Adipocyte (in vitro differentiated cells): ENCODE data around the gene DCDC2C.
"Not testable (repeated sequence)": the region's sequence is repeated elsewhere in the genome, so short reads cannot be mapped to it uniquely, and the experiment has no call there.

Source experiments
- DNase-seq: peaks from one replicate; pipeline ENCODE4 v3.0.0-alpha.2; 2015; ENCODE audit warnings: low read depth
- H3K27me3 ChIP-seq: replicated peaks from 2 replicates; pipeline ENCODE4 v1.7.0; 2013; ENCODE audit warnings: mild to moderate bottlenecking, low read length, moderate library complexity; ENCODE audit not compliant: control insufficient read depth, insufficient read depth
- H3K36me3 ChIP-seq: 2 replicates; pipeline ENCODE4 v1.7.0; 2013; ENCODE audit warnings: low read length, mild to moderate bottlenecking, moderate library complexity; ENCODE audit not compliant: control insufficient read depth, insufficient read depth, severe bottlenecking
- H3K4me1 ChIP-seq: 2 replicates; pipeline ENCODE4 v1.7.0; 2013; ENCODE audit warnings: mild to moderate bottlenecking, low read length, moderate library complexity; ENCODE audit not compliant: control insufficient read depth, insufficient read depth
- H3K4me3 ChIP-seq: 2 replicates; pipeline ENCODE4 v1.7.0; 2013; ENCODE audit warnings: mild to moderate bottlenecking, low read length, moderate library complexity
- H3K9ac ChIP-seq: 2 replicates; pipeline ENCODE4 v1.7.0; 2013; ENCODE audit warnings: mild to moderate bottlenecking, low read length, moderate library complexity
- H3K9me3 ChIP-seq: 2 replicates; pipeline ENCODE4 v1.7.0; 2013; ENCODE audit warnings: mild to moderate bottlenecking, low read length, moderate library complexity; ENCODE audit not compliant: control insufficient read depth

Gene DCDC2C

GRCh38 chr2:3807853-3808252 lies 104.5 kb downstream of the DCDC2C start:
- no peaks in the 10 kb centered on the region for H3K9me3 ChIP-seq
- peaks cover 10% of the 10 kb centered on the region for H3K27me3 ChIP-seq
- no peak overlapping the region for H3K4me3 ChIP-seq
- no peaks in the 10 kb centered on the region for H3K4me1 ChIP-seq
- DNase-seq: peak; percentile 19
- no peak overlapping the region for H3K9ac ChIP-seq
- no peaks in the 10 kb centered on the region for H3K36me3 ChIP-seq

GRCh38 chr2:3814706-3815245 lies 111.4 kb downstream of the DCDC2C start:
- no peak overlapping the region for H3K4me3 ChIP-seq
- H3K27me3 ChIP-seq: no peaks in the 10 kb centered on the region
- H3K9me3 ChIP-seq: no peaks in the 10 kb centered on the region
- no peaks in the 10 kb centered on the region for H3K36me3 ChIP-seq
- DNase-seq: no peak
- no peaks in the 10 kb centered on the region for H3K4me1 ChIP-seq
- H3K9ac ChIP-seq: no peak overlapping the region

GRCh38 chr2:3817144-3817543 lies 113.8 kb downstream of the DCDC2C start:
- not testable (repeated sequence) for H3K27me3 ChIP-seq, H3K9ac ChIP-seq, H3K36me3 ChIP-seq

GRCh38 chr2:3823748-3824147 lies 120.4 kb downstream of the DCDC2C start:
- no peaks in the 10 kb centered on the region for H3K9me3 ChIP-seq
- H3K27me3 ChIP-seq: peaks cover 3% of the 10 kb centered on the region

More at GRCh38 chr2:3817144-3817543, 113.8 kb downstream of the DCDC2C start:
- not testable (repeated sequence) for H3K4me3 ChIP-seq, H3K9me3 ChIP-seq, DNase-seq, H3K4me1 ChIP-seq

GRCh38 chr2:3827673-3828575 lies 124.5 kb downstream of the DCDC2C start:
- Histone ChIP-seq H3K9ac (no peak overlapping the region), H3K4me1 (peaks cover 4% of the 10 kb centered on the region), H3K36me3 (no peaks in the 10 kb centered on the region), H3K4me3 (no peak overlapping the region), H3K9me3 (peaks cover 7% of the 10 kb centered on the region), H3K27me3 (peaks cover 31% of the 10 kb centered on the region)
- DNase-seq: peak; percentile 16

More at GRCh38 chr2:3823748-3824147, 120.4 kb downstream of the DCDC2C start:
- H3K4me1 ChIP-seq: peaks cover 4% of the 10 kb centered on the region
- no peaks in the 10 kb centered on the region for H3K36me3 ChIP-seq
- no peak overlapping the region for H3K4me3 ChIP-seq
- DNase-seq: no peak
- no peak overlapping the region for H3K9ac ChIP-seq

DNA sequence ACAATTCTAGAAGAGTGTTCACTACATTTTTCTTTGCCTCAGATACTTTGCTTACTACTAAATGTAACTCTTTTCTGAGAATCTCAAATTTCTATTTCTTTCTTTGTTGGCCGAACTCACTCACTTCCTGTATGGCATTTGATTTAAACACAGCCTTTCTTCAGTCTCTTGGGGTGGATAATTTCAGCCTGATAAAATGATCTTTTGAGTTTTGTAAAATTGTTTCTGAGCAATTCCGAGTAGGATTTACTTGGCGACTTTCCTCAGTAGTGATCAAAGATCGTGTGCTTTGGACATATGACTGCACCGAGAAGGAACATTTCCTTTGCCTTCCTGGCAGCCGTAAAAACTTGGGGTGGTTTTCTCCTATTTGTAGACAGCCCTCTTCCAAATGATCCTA lies 127.4 kb downstream of the DCDC2C start:
- Histone ChIP-seq H3K27me3 (peaks cover 35% of the 10 kb centered on the region), H3K4me3 (no peak overlapping the region), H3K4me1 (no peaks in the 10 kb centered on the region), H3K9ac (no peak overlapping the region), H3K36me3 (no peaks in the 10 kb centered on the region), H3K9me3 (peaks cover 10% of the 10 kb centered on the region)
- DNase-seq: no peak

DNA sequence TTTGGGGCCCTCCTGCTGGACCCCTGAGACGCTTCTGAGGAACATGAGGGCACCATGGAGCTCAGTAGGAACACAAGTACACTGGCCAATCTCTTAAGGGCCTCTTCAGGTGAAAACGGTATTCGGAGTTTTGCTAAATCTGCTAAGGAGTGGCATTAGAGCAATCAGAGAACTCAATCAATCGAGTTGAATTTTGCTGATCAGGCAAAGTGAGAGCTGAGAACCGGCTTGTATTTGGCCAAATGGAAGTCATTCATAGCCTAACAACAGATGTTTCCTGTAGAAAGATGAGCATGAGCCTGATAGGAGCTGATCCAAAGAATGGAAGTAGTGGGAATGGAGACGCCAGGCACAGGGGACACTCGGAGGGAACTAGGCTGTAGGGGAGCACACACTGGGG lies 133.7 kb downstream of the DCDC2C start:
- no peak overlapping the region for H3K9ac ChIP-seq
- H3K27me3 ChIP-seq: peaks cover 14% of the 10 kb centered on the region
- DNase-seq: no peak
- peaks cover 11% of the 10 kb centered on the region for H3K4me1 ChIP-seq
- H3K4me3 ChIP-seq: no peak overlapping the region
- H3K9me3 ChIP-seq: peaks cover 10% of the 10 kb centered on the region
- H3K36me3 ChIP-seq: no peaks in the 10 kb centered on the region

GRCh38 chr2:3838348-3838747 lies 135.0 kb downstream of the DCDC2C start:
- peaks cover 11% of the 10 kb centered on the region for H3K4me1 ChIP-seq
- no peaks in the 10 kb centered on the region for H3K9me3 ChIP-seq
- no peak for DNase-seq
- H3K9ac ChIP-seq: no peak overlapping the region
- no peak overlapping the region for H3K4me3 ChIP-seq
- no peaks in the 10 kb centered on the region for H3K36me3 ChIP-seq
- H3K27me3 ChIP-seq: peaks cover 10% of the 10 kb centered on the region

DNA sequence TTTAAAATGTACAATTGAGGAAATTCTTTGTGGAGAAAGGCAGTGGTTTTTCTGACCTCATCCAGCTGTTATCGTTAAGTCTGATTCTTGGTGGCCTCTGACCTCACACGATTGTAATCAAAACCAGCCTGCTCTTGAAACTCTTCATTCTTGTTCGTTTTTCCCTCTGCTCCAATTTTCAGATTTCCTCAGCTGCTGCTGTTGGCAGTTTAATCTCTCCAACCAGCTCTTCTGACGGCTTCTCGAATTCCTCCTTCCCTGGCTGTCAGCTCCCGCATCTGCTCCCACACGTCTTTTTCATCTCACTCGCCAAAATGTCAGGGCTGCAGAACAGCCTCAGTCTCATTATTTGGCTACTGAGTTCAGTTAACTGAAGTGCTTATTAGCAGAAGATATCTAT lies 136.1 kb downstream of the DCDC2C start:
- H3K9ac ChIP-seq: peak overlapping the region; percentile 43
- no peaks in the 10 kb centered on the region for H3K9me3 ChIP-seq
- no peak for DNase-seq
- H3K27me3 ChIP-seq: peaks cover 10% of the 10 kb centered on the region
- H3K36me3 ChIP-seq: no peaks in the 10 kb centered on the region
- H3K4me3 ChIP-seq: peak overlapping the region; percentile 29
- H3K4me1 ChIP-seq: peaks cover 11% of the 10 kb centered on the region

DNA sequence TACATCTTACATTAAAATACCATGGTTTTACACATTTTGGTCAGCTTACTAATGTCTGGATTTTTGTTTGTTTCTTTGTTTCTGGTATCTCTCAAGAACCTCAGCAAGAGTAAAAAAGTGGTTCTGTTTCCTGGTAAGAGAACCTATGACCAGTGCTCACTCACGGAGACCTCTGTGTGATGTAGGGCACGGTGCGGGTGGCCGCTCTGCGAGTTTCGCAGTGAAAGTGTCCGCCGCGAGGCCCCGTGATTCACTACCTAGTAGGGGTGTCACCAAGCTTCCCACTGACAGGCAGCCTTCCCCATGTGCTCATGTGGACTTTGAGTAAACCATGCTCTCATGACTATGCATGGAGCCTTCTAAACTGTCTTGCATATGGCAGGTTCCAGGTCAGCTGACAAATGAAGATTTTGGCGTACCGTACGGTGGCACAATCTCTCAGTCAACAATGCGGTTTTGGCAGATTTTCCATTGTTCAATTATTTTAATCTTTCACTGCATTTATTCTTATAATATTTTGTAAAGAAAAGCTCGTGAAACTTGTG lies 137.3 kb downstream of the DCDC2C start:
- Histone ChIP-seq H3K9me3 (no peaks in the 10 kb centered on the region), H3K4me3 (no peak overlapping the region), H3K36me3 (no peaks in the 10 kb centered on the region), H3K27me3 (peaks cover 3% of the 10 kb centered on the region), H3K9ac (no peak overlapping the region), H3K4me1 (peaks cover 11% of the 10 kb centered on the region)
- DNase-seq: no peak

DNA sequence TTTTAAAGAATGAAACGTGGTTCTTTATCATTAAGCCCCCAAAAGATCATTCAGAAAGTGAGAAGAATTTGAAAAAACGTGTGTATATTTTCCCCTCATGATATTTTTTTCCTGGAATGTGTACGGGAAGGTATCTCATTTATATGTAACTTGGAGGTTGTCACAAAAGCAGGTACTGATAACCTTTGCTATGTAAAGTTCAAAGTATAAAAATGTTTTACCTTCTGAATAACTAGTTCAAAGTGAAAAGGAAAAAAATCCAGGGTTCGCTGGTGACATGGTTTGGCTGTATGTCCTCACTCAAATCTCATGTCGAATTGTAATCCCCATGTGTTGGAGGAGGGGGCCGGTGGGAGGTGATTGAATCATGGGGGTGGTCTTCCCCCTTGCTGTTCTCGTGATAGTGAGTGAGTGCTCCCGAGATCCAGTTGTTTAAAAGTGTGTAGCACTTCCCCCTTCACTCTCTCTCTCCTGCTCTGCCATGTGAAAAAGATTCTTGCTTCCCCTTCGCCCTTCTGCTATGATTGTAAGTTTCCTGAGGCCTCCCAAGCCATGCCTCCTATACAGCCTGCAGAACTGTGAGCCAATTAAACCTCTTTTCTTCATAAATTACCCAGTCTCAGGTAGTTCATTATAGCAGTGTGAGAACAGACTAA lies 144.2 kb downstream of the DCDC2C start:
- H3K9ac ChIP-seq: no peak overlapping the region
- no peak for DNase-seq
- H3K9me3 ChIP-seq: peaks cover under 1% of the 10 kb centered on the region
- H3K4me1 ChIP-seq: no peaks in the 10 kb centered on the region
- no peak overlapping the region for H3K4me3 ChIP-seq
- no peaks in the 10 kb centered on the region for H3K36me3 ChIP-seq
- H3K27me3 ChIP-seq: no peaks in the 10 kb centered on the region
